ENCODE results near the gene ARFGAP1. TPM values are rescaled to one million over a fixed set of nuclear protein-coding genes. Genes with fewer than 3 reads are reported as not detected.

ARFGAP1 gene
- total RNA-seq, 1 experiment from 2014 or later: 207 TPM

- no peak for TF ChIP-seq AFF4 (CRISPR knock-in tag; IDR thresholded peaks at IDR 0.05; ENCODE audit: borderline replicate concordance)
- TF ChIP-seq ERG (CRISPR knock-in tag; IDR thresholded peaks at IDR 0.05): no peak
- TF ChIP-seq IRF1 (CRISPR knock-in tag; IDR thresholded peaks at IDR 0.05): no peak
- TF ChIP-seq FOXK1 (CRISPR knock-in tag; IDR thresholded peaks at IDR 0.05): no peak
- TF ChIP-seq ETV6 (CRISPR knock-in tag; IDR thresholded peaks at IDR 0.05): no peak
- TF ChIP-seq RORB (CRISPR knock-in tag; IDR thresholded peaks at IDR 0.05): no peak
- no peak for TF ChIP-seq ATF2 (CRISPR knock-in tag; IDR thresholded peaks at IDR 0.05; ENCODE audit: borderline replicate concordance, low read depth)
Measured at GRCh38 chr20:63233061-63233344, 39.6 kb upstream of the ARFGAP1 start (continued).

- Mint-ChIP-seq H3K9me3 (no peaks in the 10 kb centered on the region), H3K27me3 (ENCODE audit: low read depth) (peaks cover 11% of the 10 kb centered on the region), H3K4me1 (peaks cover 28% of the 10 kb centered on the region), H3K4me3 (no peak overlapping the region), H3K36me3 (no peaks in the 10 kb centered on the region), H3K27ac (no peak overlapping the region)
- ChIA-PET CTCF (interaction anchor here (1.1 to 8.1 kb wide), 7 partner anchors 9 to 144 kb away, joined by 3 to 151 read pairs (median 7); partner anchors contain the start of gene NKAIN4), POLR2A (no interaction called here)
- ATAC-seq: no peak
- no peak for DNase-seq (ENCODE audit: low spot score)
- no peak for TF ChIP-seq E2F4 (CRISPR knock-in tag; IDR thresholded peaks at IDR 0.05; ENCODE audit: borderline replicate concordance, low read depth)
- TF ChIP-seq USF1 (CRISPR knock-in tag; IDR thresholded peaks at IDR 0.05): no peak
- TF ChIP-seq ZNF423 (CRISPR knock-in tag; IDR thresholded peaks at IDR 0.05): no peak
- no peak for TF ChIP-seq ATF1 (CRISPR knock-in tag; IDR thresholded peaks at IDR 0.05)
- TF ChIP-seq EMX1 (CRISPR knock-in tag; IDR thresholded peaks at IDR 0.05): no peak
- TF ChIP-seq MXD4 (CRISPR knock-in tag; IDR thresholded peaks at IDR 0.05; ENCODE audit: borderline replicate concordance): no peak
- TF ChIP-seq ZBTB21 (CRISPR knock-in tag; IDR thresholded peaks at IDR 0.05; ENCODE audit: borderline replicate concordance): no peak
- TF ChIP-seq TCF7 (CRISPR knock-in tag; IDR thresholded peaks at IDR 0.05; ENCODE audit: low read depth): no peak
- TF ChIP-seq ZMAT4 (CRISPR knock-in tag; IDR thresholded peaks at IDR 0.05): no peak
- TF ChIP-seq PREB (CRISPR knock-in tag; IDR thresholded peaks at IDR 0.05; ENCODE audit: borderline replicate concordance): no peak
Measured at GRCh38 chr20:63233924-63234323, 38.7 kb upstream of the ARFGAP1 start.
